Sciatic nerve (tissue), 2 donors: ENCODE measurements around the gene SIGLEC1. TPM values are rescaled to one million over a fixed set of nuclear protein-coding genes. Genes with fewer than 3 reads are reported as not detected.

Experiments
- ATAC-seq: fragments of 200-7000 bp; cut with Tn5 transposase; one replicate; pipeline ENCODE4 v1.9.1; 2020; ENCODE audit warnings: mild to moderate bottlenecking, moderate library complexity
- DNase-seq: peaks from one replicate; pipeline ENCODE4 v3.0.0-alpha.2; 2020; ENCODE audit warnings: low spot score
- intact Hi-C: fragments of 100-400 bp; cut with DNase I; formaldehyde crosslinking; loops from one replicate; pipeline ENCODE4 v1.14.2; 2022
- total RNA-seq: library from RNA; stranded (reverse); fragmentation: NEBNext Ultra II Directional; extraction: Animal tissue kit (Norgen Biotek cat#: 25700); gene quantifications from one replicate; pipeline ENCODE4 v1.2.1, GENCODE V29; 2021
- donor health status: DM: no; HTN: no; CAD: no.
- donor health status: DM: no; HTN: no; CAD: no.

Gene SIGLEC1
- 19.2 TPM for total RNA-seq

DNA sequence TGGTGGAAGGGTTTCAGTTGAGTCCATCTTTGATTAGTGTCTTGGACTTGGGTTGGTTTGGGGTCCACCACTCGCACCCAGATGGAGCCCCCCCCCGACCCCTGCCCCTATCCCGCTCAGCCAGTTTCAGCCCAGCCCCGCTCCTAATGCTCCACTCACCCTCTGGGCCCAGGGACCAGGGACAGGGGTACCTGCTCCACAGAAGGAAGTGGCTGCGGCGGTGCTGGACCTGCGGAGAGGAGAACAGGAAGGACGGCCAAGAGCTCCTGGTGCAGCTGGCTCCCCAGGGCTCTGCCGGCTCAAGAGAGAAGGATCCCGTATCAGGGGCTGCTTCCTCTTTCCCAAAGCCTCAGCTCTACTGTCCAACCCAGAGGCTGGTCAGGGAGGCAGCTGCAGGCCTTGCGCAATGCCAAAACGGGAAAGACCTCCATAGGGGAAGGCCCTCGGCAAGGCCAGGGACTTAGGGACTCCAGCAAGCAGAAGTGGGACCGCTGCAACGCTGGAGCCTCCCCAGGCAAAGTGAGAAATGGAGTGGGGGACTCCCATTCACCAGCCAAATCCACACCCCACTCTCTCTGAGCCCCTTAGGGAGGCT, at the start of gene SIGLEC1:
Gene SIGLEC1 (minus strand): TSS at position 322 of the 595 bp plus-strand sequence. CDS start 5,472 bp downstream, outside the sequence.
- peak; percentile 65 for ATAC-seq
- DNase-seq: peak; percentile 81
- intact Hi-C loops: no loop called here

DNA sequence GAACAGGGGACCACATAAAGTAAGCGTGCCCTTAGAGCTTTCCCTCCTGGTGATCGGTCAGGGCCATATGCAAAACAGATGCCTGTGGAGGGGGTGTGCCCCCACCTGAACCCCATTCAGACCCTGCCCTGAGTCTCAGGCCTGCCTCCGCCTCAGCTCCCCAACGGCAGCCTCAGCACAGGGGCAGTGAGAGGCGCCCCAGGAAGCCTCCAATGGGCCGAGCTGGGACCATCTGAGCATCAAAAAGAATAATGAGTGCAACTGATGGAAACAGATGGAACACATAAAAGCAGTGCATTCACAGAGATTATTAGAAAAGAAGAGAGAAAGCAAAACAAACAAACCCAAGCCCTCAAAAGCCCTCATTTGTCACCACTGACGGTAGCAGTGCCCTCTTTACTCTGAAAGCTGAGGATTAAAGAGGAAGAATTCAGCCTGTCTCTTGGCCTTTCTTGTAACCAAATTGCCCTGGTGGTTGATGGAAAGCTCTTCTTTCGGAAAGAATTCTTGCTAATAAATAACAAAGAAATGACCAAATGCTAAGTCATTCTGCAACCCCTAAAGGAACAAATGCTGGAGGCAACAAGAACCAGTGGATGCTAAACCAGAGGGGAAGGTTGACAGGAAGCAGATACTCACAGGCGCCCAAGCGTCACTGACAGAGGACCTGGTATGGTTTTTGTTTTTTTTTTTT, 48.4 kb upstream of the SIGLEC1 start:
- DNase-seq (no peak), ATAC-seq (no peak)
- intact Hi-C loops: no loop called here

DNA sequence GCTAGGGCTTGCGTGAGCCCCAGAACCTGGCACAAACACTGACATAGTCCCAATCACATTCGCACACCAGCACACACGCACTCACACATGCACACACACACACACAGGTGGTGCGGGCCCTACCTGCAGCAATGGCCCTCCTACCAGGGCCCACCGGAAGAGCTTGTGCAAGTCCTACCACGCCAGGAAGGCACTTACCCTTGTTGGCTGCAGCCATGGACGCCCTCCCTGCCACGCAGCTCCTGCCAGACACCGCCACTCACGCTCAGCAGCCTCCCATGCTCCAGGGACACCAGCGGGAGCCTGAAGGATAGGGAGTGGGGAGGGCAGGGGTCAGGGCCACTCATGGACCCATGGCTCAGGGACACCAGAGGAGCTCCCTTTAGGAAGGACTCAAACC, 47.5 kb upstream of the SIGLEC1 start:
- intact Hi-C loops: no loop called here
- DNase-seq (no peak), ATAC-seq (no peak)

DNA sequence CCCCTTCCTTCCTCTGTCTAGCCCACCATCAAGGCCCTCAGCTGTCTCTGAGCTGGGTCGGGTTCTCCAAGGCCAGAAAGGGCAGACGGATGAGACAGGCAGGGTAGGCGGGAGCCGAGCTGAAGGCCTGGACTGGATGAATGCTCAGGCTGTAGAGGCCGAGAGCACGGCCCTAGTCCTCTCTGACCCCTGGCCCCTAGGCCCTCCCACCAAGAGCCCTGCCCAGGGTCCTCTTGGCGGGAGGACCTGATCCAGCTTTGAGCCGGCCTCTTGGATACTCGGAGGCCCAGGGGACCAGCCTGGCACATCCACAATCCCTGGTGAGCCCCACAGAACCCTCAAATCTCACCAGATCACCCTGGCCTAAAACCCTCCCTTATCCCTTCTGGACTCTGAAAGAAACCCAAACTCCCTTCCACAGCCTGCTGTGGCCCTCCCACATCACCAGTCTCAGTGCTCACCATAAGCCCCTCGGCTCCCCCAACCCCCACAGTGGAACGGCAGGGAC, 47.0 kb upstream of the SIGLEC1 start:
- intact Hi-C loops: no loop called here
- ATAC-seq (peak; percentile 18), DNase-seq (no peak)

DNA sequence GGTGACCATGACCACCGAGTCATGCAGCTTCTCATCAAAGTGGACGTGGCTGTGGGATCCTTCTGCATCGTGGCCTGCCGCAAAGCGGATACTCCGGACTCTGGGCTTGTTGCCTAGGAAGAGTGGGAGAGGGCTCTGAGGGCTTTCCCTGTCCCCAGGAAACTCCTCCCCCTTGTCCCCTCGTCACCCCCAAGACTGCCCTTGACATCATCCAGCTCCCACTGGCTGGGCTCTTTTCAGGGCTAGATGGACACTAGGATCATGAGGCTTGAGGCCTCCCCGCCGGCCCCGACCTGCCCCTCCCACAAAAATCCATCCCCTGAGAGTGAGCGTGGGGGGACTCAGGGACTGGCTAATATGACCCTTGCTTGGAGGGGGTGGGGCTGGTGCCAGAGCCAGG, 46.2 kb upstream of the SIGLEC1 start:
- DNase-seq: no peak
- intact Hi-C loops: no loop called here
- ATAC-seq: peak; percentile 33

DNA sequence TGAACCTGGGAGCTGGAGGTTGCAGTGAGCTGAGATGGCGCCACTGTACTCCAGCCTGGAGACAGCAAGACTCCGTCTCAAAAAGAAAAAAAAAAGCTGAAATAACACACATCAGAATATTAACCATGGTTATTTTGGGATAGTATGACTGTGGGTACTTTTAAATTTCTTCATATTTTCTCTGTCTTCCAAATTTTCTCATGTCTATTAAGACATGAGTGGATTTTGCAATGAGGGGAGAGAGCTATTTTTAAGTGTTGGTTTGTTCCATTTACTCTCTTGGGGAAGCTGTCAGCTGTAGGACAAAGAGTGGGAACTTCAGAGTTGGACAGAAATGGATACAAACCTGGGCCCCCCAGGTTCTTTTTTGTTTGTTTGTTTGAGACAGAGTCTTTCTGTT, 44.9 kb upstream of the SIGLEC1 start:
- ATAC-seq: no peak
- intact Hi-C loops: no loop called here
- no peak for DNase-seq

DNA sequence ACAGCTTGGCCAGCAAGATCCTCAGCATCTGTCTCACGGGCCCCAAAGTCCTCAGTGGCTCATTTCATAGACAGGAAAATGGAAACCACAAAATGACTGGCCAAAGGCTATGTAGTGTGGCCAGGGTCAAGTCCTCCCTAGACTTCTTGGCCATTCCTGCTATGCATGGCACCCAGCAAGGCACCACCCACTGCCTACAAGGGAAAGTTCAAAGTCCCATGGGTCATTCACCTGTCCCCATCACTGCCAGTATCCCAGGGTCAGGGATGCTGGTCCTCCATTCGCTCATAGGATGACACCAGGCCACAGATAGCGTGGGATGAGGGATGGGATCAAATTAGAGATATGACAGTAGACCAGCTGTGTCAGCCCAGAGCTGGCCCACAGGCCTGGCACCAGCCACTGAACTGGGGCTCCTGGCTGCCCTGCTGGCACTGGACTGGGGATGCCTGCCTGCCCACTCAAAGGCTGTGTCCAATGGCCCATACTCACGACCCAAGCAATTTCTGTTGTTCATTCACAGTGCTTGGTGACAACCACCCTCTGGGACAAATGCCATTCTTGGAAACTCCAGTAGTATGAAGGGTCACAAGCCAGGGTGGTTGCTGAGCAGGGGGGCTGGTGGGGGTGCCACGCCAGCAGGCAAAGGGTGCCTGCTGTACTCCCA, 43.5 kb upstream of the SIGLEC1 start:
- no peak for DNase-seq
- ATAC-seq: peak; percentile 13

DNA sequence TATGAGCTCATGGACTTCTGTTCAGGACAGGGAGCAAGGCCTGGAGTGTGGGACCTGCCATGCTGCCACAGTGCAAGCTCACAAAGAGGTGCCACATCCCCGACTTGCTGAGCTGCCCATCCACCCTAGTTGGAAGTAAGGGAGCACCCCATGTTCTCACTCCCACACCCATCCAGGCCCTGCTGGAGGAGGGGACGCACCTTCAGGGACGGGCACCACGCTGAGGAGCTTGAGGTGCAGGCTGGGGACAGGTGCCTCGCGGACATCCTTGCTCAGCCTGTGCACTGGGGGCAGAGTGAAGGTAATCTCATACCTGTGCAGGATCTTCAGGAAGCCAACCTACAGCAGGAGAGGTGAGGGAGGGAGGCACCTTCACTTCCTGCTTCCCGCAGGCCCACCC, 42.9 kb upstream of the SIGLEC1 start:
- DNase-seq (no peak), ATAC-seq (no peak)
- intact Hi-C loops: no loop called here

More for the DNA sequence above, 43.5 kb upstream of the SIGLEC1 start:
- intact Hi-C loops: no loop called here

DNA sequence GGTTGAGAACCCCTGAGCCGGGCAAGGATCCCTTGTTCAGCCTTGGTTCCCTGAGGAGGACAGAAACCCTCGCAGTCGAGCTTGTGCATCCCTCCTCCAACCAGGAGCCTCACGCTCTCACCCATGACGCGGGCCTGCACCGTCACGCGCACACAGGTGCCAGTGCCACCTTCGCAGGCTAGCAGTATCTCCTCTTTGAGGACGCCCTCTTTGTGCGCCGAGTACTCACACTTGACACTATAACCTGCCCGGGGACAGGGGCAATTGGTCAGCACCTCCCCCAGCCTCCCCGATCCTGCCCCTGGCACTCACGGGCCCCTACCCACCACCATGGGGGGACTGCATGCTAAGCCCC, 41.9 kb upstream of the SIGLEC1 start:
- intact Hi-C loops: no loop called here
- DNase-seq (no peak), ATAC-seq (no peak)

DNA sequence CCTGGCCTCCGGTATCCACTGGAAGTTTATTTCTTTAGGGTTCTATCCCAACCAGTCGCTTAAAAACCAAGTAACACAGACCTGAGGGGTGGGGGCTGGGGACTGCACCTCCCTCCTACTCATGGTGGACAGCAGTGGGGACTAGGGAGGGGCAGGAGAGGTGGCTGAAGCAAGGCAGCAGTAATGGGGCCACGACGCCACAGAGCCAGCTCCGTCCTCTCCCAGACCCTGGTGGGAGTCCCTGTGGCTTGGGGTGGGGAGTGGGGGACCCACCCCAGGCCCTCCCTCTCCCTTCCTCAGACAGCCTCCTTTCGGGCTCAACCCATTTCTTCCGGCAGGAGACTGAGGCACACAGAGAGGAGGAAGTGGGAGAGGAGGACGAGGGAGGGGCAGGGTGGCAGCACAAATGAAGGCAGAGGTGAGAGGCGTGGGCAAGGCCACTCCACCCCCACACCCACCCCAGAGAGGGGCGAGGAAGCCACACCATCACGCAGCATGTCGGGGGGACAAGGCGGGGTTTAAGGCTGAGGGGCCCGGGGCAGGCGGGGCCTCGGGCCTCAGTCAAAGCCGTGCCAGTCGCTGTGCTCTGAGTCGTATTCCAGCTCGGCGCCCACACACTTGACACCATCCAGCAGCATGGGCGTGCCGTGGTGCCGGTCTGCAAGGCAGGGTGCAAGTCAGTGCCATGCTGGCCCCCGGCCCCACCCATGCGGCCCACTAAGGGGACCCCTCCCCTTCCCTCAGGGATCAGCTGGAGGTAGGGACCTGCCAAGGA, 41.3 kb upstream of the SIGLEC1 start:
- intact Hi-C loops: no loop called here
- ATAC-seq (peak; percentile 4), DNase-seq (no peak)

DNA sequence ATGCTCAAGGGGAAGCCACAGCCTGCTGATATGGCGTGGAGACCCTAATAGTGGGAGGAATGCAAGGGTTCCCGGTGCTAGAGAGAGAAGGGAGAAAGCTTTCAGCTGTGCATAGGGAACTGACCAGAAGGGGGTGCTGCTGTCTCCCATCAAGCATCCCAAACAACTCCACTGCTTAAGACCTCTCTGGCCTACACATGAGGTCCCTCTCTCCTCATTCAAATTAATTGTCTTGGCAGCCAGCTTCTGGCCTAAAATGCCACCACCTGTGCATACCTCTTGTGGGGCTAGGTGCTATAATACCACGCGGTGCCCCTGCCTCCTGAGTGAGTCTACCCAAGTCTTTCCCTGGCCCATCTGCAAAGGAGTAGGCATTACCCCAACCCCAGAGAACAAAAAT, 40.7 kb upstream of the SIGLEC1 start:
- DNase-seq: no peak
- intact Hi-C loops: no loop called here
- ATAC-seq: peak; percentile 79

DNA sequence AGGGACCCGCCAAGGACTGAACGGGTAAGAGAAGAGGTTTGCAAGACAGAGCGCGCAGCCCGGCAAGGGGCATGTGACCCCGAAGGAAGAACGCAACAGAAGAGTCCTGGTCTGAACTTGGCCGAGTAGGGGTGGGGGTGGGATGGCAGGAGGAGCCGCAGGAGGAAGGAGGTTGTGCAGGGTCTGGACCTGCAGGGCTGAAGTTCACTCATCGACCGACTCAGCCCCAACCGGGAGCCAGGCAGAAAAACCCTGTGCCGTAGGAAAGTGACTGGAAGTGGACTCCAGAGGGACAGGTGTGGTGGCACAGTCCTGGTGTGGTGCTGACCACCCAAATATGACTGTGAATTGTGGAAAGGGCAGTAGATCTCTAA, 40.0 kb upstream of the SIGLEC1 start:
- no peak for DNase-seq
- ATAC-seq: peak; percentile 2
- intact Hi-C loops: no loop called here

DNA sequence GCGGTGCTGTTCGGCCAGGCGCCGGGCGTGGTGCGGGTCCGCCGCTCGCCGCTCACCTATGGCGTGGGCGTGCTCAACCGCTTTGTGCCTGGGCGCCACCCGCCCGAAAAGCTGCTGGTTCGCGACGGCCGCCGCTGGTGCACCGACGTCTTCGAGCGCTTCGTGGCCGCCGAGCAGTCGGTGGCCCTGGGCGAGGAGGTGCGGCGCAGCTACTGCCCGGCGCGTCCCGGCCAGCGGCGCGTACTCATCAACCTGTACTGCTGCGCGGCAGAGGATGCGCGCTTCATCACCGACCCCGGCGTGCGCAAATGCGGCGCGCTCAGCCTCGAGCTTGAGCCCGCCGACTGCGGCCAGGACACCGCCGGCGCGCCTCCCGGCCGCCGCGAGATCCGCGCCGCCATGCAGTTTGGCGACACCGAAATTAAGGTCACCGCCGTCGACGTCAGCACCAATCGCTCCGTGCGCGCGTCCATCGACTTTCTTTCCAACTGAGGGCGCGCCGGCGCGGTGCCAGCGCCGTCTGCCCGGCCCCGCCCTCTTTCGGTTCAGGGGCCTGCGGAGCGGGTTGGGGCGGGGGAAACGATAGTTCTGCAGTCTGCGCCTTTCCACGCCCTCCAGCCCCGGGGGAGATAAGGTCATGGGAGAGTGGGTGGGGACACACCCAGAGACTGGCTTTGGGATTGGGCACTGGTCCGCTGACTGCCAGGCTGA, 39.4 kb upstream of the SIGLEC1 start:
- intact Hi-C loops: no loop called here
- DNase-seq: no peak
- peak; percentile 2 for ATAC-seq

DNA sequence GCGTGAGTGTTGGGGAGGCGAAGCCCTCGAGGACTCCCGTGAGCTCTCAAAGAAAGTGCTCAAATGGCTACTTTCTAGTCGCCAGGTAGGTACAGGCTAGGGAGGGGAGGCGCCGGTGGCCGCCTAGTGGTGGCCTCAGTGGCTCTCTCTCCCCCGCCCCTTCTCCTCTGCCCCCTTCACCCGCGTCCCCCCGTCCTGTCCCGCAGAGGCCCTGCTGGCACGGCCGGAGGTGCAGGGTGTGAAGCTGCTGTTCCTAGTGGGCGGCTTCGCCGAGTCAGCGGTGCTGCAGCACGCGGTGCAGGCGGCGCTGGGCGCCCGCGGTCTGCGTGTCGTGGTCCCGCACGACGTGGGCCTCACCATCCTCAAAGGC, 38.9 kb upstream of the SIGLEC1 start:
- intact Hi-C loops: no loop called here
- no peak for ATAC-seq
- no peak for DNase-seq

DNA sequence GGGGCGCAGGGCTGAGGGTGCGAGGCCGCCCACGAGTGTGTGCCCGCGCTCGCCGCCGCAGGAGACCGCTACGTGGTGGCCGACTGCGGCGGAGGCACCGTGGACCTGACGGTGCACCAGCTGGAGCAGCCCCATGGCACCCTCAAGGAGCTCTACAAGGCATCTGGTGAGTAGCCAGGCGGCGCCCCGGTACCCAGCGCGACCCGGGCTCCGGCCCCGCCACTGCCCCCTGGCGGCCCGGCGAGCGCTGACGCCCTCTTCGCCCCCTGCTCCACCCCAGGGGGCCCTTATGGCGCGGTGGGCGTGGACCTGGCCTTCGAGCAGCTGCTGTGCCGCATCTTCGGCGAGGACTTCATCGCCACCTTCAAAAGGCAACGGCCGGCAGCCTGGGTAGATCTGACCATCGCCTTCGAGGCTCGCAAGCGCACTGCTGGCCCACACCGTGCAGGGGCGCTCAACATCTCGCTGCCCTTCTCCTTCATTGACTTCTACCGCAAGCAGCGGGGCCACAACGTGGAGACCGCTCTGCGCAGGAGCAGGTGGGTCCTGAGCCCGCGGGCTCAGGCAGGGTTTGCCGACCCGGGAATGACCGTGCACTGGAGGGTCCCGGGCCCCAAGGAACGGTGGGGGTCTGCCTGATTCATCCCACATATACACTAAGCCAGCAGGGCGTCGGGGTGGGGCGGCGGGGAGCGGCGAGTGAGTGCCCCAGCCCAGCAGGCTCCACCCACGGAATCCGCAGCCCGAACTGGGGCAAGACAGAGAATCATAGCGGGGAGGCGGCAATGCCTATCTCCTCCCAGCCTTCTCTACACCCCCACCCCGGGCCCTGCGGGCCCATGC, 37.5 kb upstream of the SIGLEC1 start:
- ATAC-seq (no peak), DNase-seq (no peak)
- intact Hi-C loops: no loop called here

DNA sequence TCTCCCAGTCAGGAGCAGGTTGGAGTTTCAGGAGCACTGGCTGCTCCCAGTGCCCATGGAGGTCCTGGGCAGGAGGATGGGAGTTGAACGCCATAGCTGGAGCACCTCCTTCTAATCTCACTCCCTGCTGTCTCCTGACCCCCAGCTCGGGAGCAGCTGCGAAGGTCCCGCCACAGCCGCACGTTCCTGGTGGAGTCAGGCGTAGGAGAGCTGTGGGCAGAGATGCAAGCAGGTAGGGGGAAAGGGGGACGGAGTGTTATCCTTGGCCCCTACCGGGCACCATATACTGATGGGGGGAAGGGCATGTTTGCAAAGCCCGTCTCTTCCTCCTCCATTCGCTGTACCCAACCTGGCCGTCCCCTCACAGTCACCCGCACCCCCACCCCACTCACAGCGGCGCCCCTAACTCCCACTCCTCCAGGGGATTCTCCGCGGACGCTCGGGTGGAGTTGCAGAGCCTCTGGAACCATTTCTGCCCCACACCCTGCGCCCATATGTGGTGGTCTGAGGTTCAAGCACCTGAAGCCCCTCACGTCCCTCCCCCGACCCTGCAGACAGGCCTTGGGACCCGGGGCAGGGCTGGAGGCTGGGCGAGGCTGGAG, 36.8 kb upstream of the SIGLEC1 start:
- DNase-seq: no peak
- ATAC-seq: no peak
- intact Hi-C loops: no loop called here

DNA sequence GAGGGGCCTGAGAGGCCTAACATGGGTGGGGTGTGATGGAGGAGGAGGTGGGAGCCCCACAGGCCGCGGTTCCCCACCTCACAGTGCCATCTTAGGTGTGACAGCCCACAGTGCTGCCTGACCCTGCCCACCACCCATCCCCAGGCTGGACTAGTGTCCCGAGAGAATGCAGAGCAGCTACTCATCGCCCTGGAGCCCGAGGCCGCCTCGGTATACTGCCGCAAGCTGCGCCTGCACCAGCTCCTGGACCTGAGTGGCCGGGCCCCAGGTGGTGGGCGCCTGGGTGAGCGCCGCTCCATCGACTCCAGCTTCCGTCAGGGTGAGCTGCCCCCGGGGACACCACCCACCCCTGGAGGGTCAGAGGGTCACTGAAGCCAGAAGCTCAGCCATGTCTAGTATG, 35.7 kb upstream of the SIGLEC1 start:
- intact Hi-C loops: no loop called here
- DNase-seq (no peak), ATAC-seq (no peak)

DNA sequence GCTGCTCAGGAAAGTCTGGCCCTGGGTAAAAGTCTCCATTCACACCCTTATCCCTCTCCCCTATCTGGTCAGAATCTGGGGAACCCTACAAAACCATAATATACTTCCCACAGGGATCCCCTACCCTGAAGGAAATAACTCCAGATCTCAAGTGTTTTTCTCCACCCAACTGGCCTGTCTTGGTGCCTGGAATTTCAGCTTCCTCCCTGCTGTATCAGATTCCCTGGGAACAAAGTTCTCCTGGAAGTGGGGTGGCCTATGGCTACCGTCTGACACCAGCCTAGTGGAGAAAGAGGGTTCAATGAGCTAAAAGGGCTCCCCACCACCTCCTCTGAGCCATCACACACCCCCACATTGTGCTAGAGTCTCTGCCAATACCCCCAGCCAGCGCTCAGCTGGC, 35.1 kb upstream of the SIGLEC1 start:
- DNase-seq (no peak), ATAC-seq (no peak)
- intact Hi-C loops: no loop called here
